ENCODE measurements around the gene TOMM34.

GRCh38 chr20:44967207-44967807 lies 7.1 kb upstream of the TOMM34 start:
- TF ChIP-seq, protein P1, sequence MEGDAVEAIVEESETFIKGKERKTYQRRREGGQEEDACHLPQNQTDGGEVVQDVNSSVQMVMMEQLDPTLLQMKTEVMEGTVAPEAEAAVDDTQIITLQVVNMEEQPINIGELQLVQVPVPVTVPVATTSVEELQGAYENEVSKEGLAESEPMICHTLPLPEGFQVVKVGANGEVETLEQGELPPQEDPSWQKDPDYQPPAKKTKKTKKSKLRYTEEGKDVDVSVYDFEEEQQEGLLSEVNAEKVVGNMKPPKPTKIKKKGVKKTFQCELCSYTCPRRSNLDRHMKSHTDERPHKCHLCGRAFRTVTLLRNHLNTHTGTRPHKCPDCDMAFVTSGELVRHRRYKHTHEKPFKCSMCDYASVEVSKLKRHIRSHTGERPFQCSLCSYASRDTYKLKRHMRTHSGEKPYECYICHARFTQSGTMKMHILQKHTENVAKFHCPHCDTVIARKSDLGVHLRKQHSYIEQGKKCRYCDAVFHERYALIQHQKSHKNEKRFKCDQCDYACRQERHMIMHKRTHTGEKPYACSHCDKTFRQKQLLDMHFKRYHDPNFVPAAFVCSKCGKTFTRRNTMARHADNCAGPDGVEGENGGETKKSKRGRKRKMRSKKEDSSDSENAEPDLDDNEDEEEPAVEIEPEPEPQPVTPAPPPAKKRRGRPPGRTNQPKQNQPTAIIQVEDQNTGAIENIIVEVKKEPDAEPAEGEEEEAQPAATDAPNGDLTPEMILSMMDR (conservative IDR thresholded peaks at IDR 0.05 in 1 of 2, IDR thresholded peaks at IDR 0.05 in 1 of 2; ENCODE audit: low read depth in 1 of 2, low read length in 2 of 2): no peak
- TF ChIP-seq EZH2 (IDR thresholded peaks at IDR 0.05; ENCODE audit: low read length, missing control alignments): no peak
